ENCODE results near the gene GNG4.
"Not testable (repeated sequence)": the region's sequence is repeated elsewhere in the genome, so short reads cannot be mapped to it uniquely, and the experiment has no call there.

GNG4 gene

GRCh38 chr1:235584973-235585372, 64.6 kb downstream of the GNG4 start:
- no peak for DNase-seq (ENCODE audit: low read depth in 2 of 2)

- DNase-seq (ENCODE audit: low read depth in 2 of 2), result no peak
These were observed 66.0 kb downstream of the GNG4 start for GRCh38 chr1:235583511-235584001.

- DNase-seq (ENCODE audit: low read depth in 2 of 2), result no peak
These were observed 67.5 kb downstream of the GNG4 start for GRCh38 chr1:235582130-235582529.

- DNase-seq (ENCODE audit: low read depth in 2 of 2), result no peak
These were observed 69.7 kb downstream of the GNG4 start for GRCh38 chr1:235579891-235580290.

GRCh38 chr1:235575597-235575996, 74.0 kb downstream of the GNG4 start:
- no peak for DNase-seq (ENCODE audit: low read depth in 2 of 2)

- DNase-seq (ENCODE audit: low read depth in 2 of 2), result no peak
These were observed 75.7 kb downstream of the GNG4 start for GRCh38 chr1:235573880-235574279.

GRCh38 chr1:235572971-235573370, 76.6 kb downstream of the GNG4 start:
- not testable (repeated sequence) for DNase-seq (ENCODE audit: low read depth in 2 of 2)

GRCh38 chr1:235571482-235571881, 78.1 kb downstream of the GNG4 start:
- DNase-seq (ENCODE audit: low read depth in 2 of 2), result no peak

GRCh38 chr1:235567812-235568503, 81.6 kb downstream of the GNG4 start:
- no peak for DNase-seq (ENCODE audit: low read depth in 2 of 2)

- DNase-seq (ENCODE audit: low read depth in 2 of 2), result no peak
These were observed 83.5 kb downstream of the GNG4 start for GRCh38 chr1:235566084-235566483.

GRCh38 chr1:235563513-235564061, 86.0 kb downstream of the GNG4 start:
- DNase-seq (ENCODE audit: low read depth in 2 of 2), result no peak

- DNase-seq (ENCODE audit: low read depth in 2 of 2), result no peak
These were observed 87.0 kb downstream of the GNG4 start for GRCh38 chr1:235562589-235562988.

- no peak for DNase-seq (ENCODE audit: low read depth in 2 of 2)
These were observed 90.9 kb downstream of the GNG4 start for GRCh38 chr1:235558621-235559169.

- no peak for DNase-seq (ENCODE audit: low read depth in 2 of 2)
These were observed 92.1 kb downstream of the GNG4 start for GRCh38 chr1:235557495-235557894.

GRCh38 chr1:235556807-235557206, 92.8 kb downstream of the GNG4 start:
- no peak for DNase-seq (ENCODE audit: low read depth in 2 of 2)

GRCh38 chr1:235553112-235553551, 96.5 kb downstream of the GNG4 start:
- DNase-seq (ENCODE audit: low read depth in 2 of 2), result no peak

GRCh38 chr1:235552146-235552716, 97.4 kb downstream of the GNG4 start:
- DNase-seq (ENCODE audit: low read depth in 2 of 2), result no peak

GRCh38 chr1:235549351-235550139, 100.0 kb downstream of the GNG4 start:
- no peak for DNase-seq (ENCODE audit: low read depth in 2 of 2)

GRCh38 chr1:235546369-235547155, 103.0 kb downstream of the GNG4 start:
- DNase-seq (ENCODE audit: low read depth in 2 of 2), result not testable (repeated sequence)

- no peak for DNase-seq (ENCODE audit: low read depth in 2 of 2)
These were observed 104.2 kb downstream of the GNG4 start for GRCh38 chr1:235545292-235545930.

GRCh38 chr1:235542845-235543244, 106.7 kb downstream of the GNG4 start:
- DNase-seq (ENCODE audit: low read depth in 2 of 2), result not testable (repeated sequence)

Measured in stimulated activated CD8-positive, alpha-beta memory T cell treated with anti-CD3 and anti-CD28 coated beads, Interleukin-7, amount 100 ng/mL, for 4 hours (primary cell).